ENCODE results near the gene TTC19. TPM values are rescaled to one million over a fixed set of nuclear protein-coding genes. Genes with fewer than 3 reads are reported as not detected.

Gene TTC19
- total and polyA plus RNA-seq, 12 donors: 20.6 to 152 (median 50.5) TPM

- TF ChIP-seq POLR2A (IDR thresholded peaks at IDR 0.05): no peak
- no peak for TF ChIP-seq CTCF (IDR thresholded peaks at IDR 0.05)
- 93 to 96% (median 95%) methylated on average over 4 of the region's 4 CpGs for WGBS, 4 donors
- no peaks in the 10 kb centered on the region for H3K4me1 ChIP-seq (replicated peaks in 1 of 2)
- no peaks in the 10 kb centered on the region for H3K27me3 ChIP-seq
- H3K4me3 ChIP-seq: no peak overlapping the region
- H3K36me3 ChIP-seq (replicated peaks in 1 of 2): peaks cover 0 to 77% of the 10 kb centered on the region in 2 donors
- intact Hi-C loops (cut with DNase I): no loop called here
- no peak overlapping the region for H3K27ac ChIP-seq
- DNase-seq: no peak
- H3K9me3 ChIP-seq (replicated peaks in 1 of 3): no peaks in the 10 kb centered on the region
Measured at GRCh38 chr17:16066125-16066524, 66.5 kb downstream of the TTC19 start.

- Histone ChIP-seq H3K9me3 (replicated peaks in 1 of 3) (no peaks in the 10 kb centered on the region), H3K4me3 (no peak overlapping the region), H3K27ac (no peak overlapping the region), H3K4me1 (replicated peaks in 1 of 2) (no peaks in the 10 kb centered on the region), H3K27me3 (no peaks in the 10 kb centered on the region), H3K36me3 (replicated peaks in 1 of 2) (peaks cover 0 to 66% of the 10 kb centered on the region in 2 donors)
- intact Hi-C loops (cut with DNase I): no loop called here
- TF ChIP-seq CTCF (IDR thresholded peaks at IDR 0.05) (no peak), POLR2A (IDR thresholded peaks at IDR 0.05) (no peak)
- DNase-seq: no peak
Measured at GRCh38 chr17:16068323-16068722, 68.7 kb downstream of the TTC19 start.

- peaks cover 0 to 52% of the 10 kb centered on the region in 2 donors for H3K36me3 ChIP-seq (replicated peaks in 1 of 2)
- intact Hi-C loops (cut with DNase I): no loop called here
- no peak for TF ChIP-seq CTCF (IDR thresholded peaks at IDR 0.05)
- TF ChIP-seq POLR2A (IDR thresholded peaks at IDR 0.05): no peak
- H3K9me3 ChIP-seq (replicated peaks in 1 of 3): no peaks in the 10 kb centered on the region
- no peak overlapping the region for H3K27ac ChIP-seq
- H3K4me1 ChIP-seq (replicated peaks in 1 of 2): no peaks in the 10 kb centered on the region
- DNase-seq: no peak
- no peak overlapping the region for H3K4me3 ChIP-seq
- no peaks in the 10 kb centered on the region for H3K27me3 ChIP-seq
- WGBS, 4 donors: 89 to 93% (median 91%) methylated on average over 1 of the region's 1 CpG
Measured at GRCh38 chr17:16072031-16072430, 72.4 kb downstream of the TTC19 start.

- WGBS, 4 donors: 93 to 96% (median 95%) methylated on average over 4 of the region's 4 CpGs
- no peak overlapping the region for H3K27ac ChIP-seq
- DNase-seq: no peak
- no peaks in the 10 kb centered on the region for H3K4me1 ChIP-seq (replicated peaks in 1 of 2)
- H3K4me3 ChIP-seq: no peak overlapping the region
- intact Hi-C loops (cut with DNase I): no loop called here
- H3K27me3 ChIP-seq: no peaks in the 10 kb centered on the region
- H3K36me3 ChIP-seq (replicated peaks in 1 of 2): peaks cover 0 to 64% of the 10 kb centered on the region in 2 donors
- no peaks in the 10 kb centered on the region for H3K9me3 ChIP-seq (replicated peaks in 1 of 3)
- TF ChIP-seq CTCF (IDR thresholded peaks at IDR 0.05) (no peak), POLR2A (IDR thresholded peaks at IDR 0.05) (no peak)
Measured at GRCh38 chr17:16073845-16074244, 74.2 kb downstream of the TTC19 start.

All from adrenal gland (tissue), 12 donors.